GM23338 (cell line): ENCODE measurements around the gene PALLD. TPM values are rescaled to one million over a fixed set of nuclear protein-coding genes. Genes with fewer than 3 reads are reported as not detected.

Experiments used
- ATAC-seq: fragments of 200-7000 bp; cut with Tn5 transposase; 3 replicates; pipeline ENCODE4 v1.9.1; 2020
- DNase-seq: peaks from one replicate; pipeline ENCODE4 v3.0.0-alpha.2; 2015; ENCODE audit warnings: low spot score
- H2AFZ ChIP-seq: fragments of 200-600 bp; sonication (generic); 2 replicates; pipeline ENCODE4 v1.8.0; 2016; ENCODE audit warnings: antibody characterized with exemption, mild to moderate bottlenecking, moderate library complexity
- H3F3A ChIP-seq: fragments of 200-600 bp; sonication (generic); replicated peaks from 2 replicates; pipeline ENCODE4 v1.8.0; 2017; ENCODE audit warnings: antibody characterized with exemption, mixed run types, low read depth
- H3K27ac ChIP-seq: fragments of 200-600 bp; sonication (generic); 2 replicates; pipeline ENCODE4 v1.6.1; 2016; ENCODE audit warnings: low read depth
- H3K27me3 ChIP-seq: fragments of 200-600 bp; sonication (generic); 2 replicates; pipeline ENCODE4 v1.8.0; 2016; ENCODE audit warnings: mild to moderate bottlenecking, mixed run types, moderate library complexity; ENCODE audit not compliant: insufficient read depth
- H3K36me3 ChIP-seq: fragments of 200-600 bp; sonication (generic); 2 replicates; pipeline ENCODE4 v1.8.0; 2016; ENCODE audit warnings: mild to moderate bottlenecking; ENCODE audit not compliant: insufficient read depth
- H3K4me1 ChIP-seq: fragments of 200-600 bp; sonication (generic); 2 replicates; pipeline ENCODE4 v1.8.0; 2016; ENCODE audit warnings: mild to moderate bottlenecking, moderate library complexity; ENCODE audit not compliant: insufficient read depth
- H3K4me2 ChIP-seq: fragments of 200-600 bp; sonication (generic); 2 replicates; pipeline ENCODE4 v1.7.1; 2017; ENCODE audit warnings: mixed run types
- H3K4me3 ChIP-seq: fragments of 200-600 bp; sonication (generic); 2 replicates; pipeline ENCODE4 v1.6.1; 2016; ENCODE audit warnings: mixed run types
- H3K79me2 ChIP-seq: fragments of 200-600 bp; sonication (generic); replicated peaks from 2 replicates; pipeline ENCODE4 v1.8.0; 2017; ENCODE audit warnings: mild to moderate bottlenecking; ENCODE audit not compliant: insufficient read depth
- H3K9me2 ChIP-seq: fragments of 200-600 bp; sonication (generic); 2 replicates; pipeline ENCODE4 v1.8.0; 2017; ENCODE audit not compliant: insufficient read depth
- H4K20me1 ChIP-seq: fragments of 200-600 bp; sonication (generic); replicated peaks from 2 replicates; pipeline ENCODE4 v1.8.0; 2017; ENCODE audit warnings: mild to moderate bottlenecking; ENCODE audit not compliant: insufficient read depth
- H3K27ac Mint-ChIP-seq: 2 replicates; pipeline ENCODE4 v1.8.0; 2020; ENCODE audit warnings: inconsistent platforms, mild to moderate bottlenecking, moderate library complexity, mixed read lengths
- H3K27me3 Mint-ChIP-seq: 3 replicates; pipeline ENCODE4 v1.8.0; 2022; ENCODE audit warnings: low read depth, mild to moderate bottlenecking, moderate library complexity, mixed read lengths, inconsistent platforms; ENCODE audit not compliant: insufficient read depth, poor library complexity
- H3K36me3 Mint-ChIP-seq: 3 replicates; pipeline ENCODE4 v1.8.0; 2021; ENCODE audit warnings: low read depth, mild to moderate bottlenecking, inconsistent platforms, moderate library complexity, mixed read lengths
- H3K4me1 Mint-ChIP-seq: 3 replicates; pipeline ENCODE4 v1.8.0; 2020; ENCODE audit warnings: mild to moderate bottlenecking, inconsistent platforms, mixed read lengths
- H3K4me3 Mint-ChIP-seq: 3 replicates; pipeline ENCODE4 v1.8.0; 2021; ENCODE audit warnings: moderate library complexity, mild to moderate bottlenecking, inconsistent platforms, mixed read lengths
- H3K9me3 Mint-ChIP-seq: 3 replicates; pipeline ENCODE4 v1.8.0; 2020; ENCODE audit warnings: moderate library complexity, mild to moderate bottlenecking, inconsistent platforms, mixed read lengths
- ETS1 ChIP-seq: IDR thresholded peaks from 2 replicates; pipeline ENCODE4 v1.6.1; 2016; ENCODE audit warnings: antibody characterized with exemption
- EZH2 ChIP-seq: fragments of 200-600 bp; sonication (generic); IDR thresholded peaks from one replicate; pipeline ENCODE4 v1.8.0; 2017; ENCODE audit warnings: antibody characterized with exemption, mild to moderate bottlenecking, low read depth; ENCODE audit not compliant: unreplicated experiment
- EZH2phosphoT487 ChIP-seq: fragments of 200-600 bp; sonication (generic); IDR thresholded peaks from one replicate; pipeline ENCODE4 v1.8.1; 2018; ENCODE audit warnings: antibody characterized with exemption; ENCODE audit not compliant: unreplicated experiment
- STAT1 ChIP-seq: IDR thresholded peaks from one replicate; pipeline ENCODE4 v1.6.1; 2016; ENCODE audit warnings: antibody characterized with exemption; ENCODE audit not compliant: unreplicated experiment
- ZNF114 ChIP-seq: fragments of 250-450 bp; sonication (Bioruptor Pico); IDR thresholded peaks from 2 replicates; pipeline ENCODE4 v1.5.0; 2020; ENCODE audit warnings: mild to moderate bottlenecking, moderate library complexity
- ZNF331 ChIP-seq: fragments of 250-450 bp; sonication (Bioruptor Pico); IDR thresholded peaks from 2 replicates; pipeline ENCODE4 v1.5.0; 2020; ENCODE audit warnings: low read depth, mild to moderate bottlenecking, moderate library complexity
- ZNF462 ChIP-seq: fragments of 250-450 bp; sonication (Bioruptor Pico); IDR thresholded peaks from 2 replicates; pipeline ENCODE4 v1.5.0; 2020; ENCODE audit warnings: mild to moderate bottlenecking, moderate library complexity
- polyA plus RNA-seq: library from polyadenylated mRNA; unstranded; fragments of >200 nt; fragmentation: Nextera tagmentation; extraction: Ambion mirVana; gene quantifications from 2 replicates; pipeline ENCODE4 v1.2.1, GENCODE V29; 2016
- total RNA-seq: library from RNA; depleted of rRNA; stranded (reverse); fragments of >200 nt; shearing (Covaris generic); gene quantifications from 2 replicates; pipeline ENCODE4 v1.2.3, GENCODE V29; 2014

The PALLD gene
- total and polyA plus RNA-seq, 2 experiments from 2014 or later: 13.1 to 30.2 TPM

GRCh38 chr4:168486912-168487281 is 10.0 kb upstream of the PALLD start (continued):
- no peak for TF ChIP-seq ZNF114
- TF ChIP-seq STAT1: no peak
- no peak for TF ChIP-seq ZNF462 (CRISPR knock-in tag)
- TF ChIP-seq ETS1: no peak

GRCh38 chr4:168487282-168488035 is 9.4 kb upstream of the PALLD start:
- DNase-seq (no peak), ATAC-seq (no peak)
- H3F3A ChIP-seq: no peaks in the 10 kb centered on the region
- 0 out of 2 replicates have a peak overlapping the region, but pooled peaks have one; percentile 7 for H3K27ac Mint-ChIP-seq
- H3K27me3 Mint-ChIP-seq: no peaks in the 10 kb centered on the region
- no peak overlapping the region for H2AFZ ChIP-seq
- H3K4me1 Mint-ChIP-seq: no peaks in the 10 kb centered on the region; the same call in 2 of the 3 replicates
- no peaks in the 10 kb centered on the region for H3K9me2 ChIP-seq
- H3K79me2 ChIP-seq: no peaks in the 10 kb centered on the region
- TF ChIP-seq EZH2 (no peak), EZH2phosphoT487 (no peak), ZNF331 (CRISPR knock-in tag) (no peak)
- no peak overlapping the region for H3K27ac ChIP-seq
- H3K36me3 ChIP-seq: no peaks in the 10 kb centered on the region
- H3K9me3 Mint-ChIP-seq: no peaks in the 10 kb centered on the region
- no peak overlapping the region for H3K4me2 ChIP-seq
- no peaks in the 10 kb centered on the region for H4K20me1 ChIP-seq
- H3K4me1 ChIP-seq: no peaks in the 10 kb centered on the region
- no peaks in the 10 kb centered on the region for H3K27me3 ChIP-seq
- H3K4me3 ChIP-seq: no peak overlapping the region
- H3K4me3 Mint-ChIP-seq: no peak overlapping the region
- no peaks in the 10 kb centered on the region for H3K36me3 Mint-ChIP-seq
